OCI-LY3 (cell line): ENCODE data around the gene NEURL2.

Experiments used
- H2AFZ ChIP-seq: fragments of 200-600, 300-600 bp; shearing (Covaris generic); 2 replicates; pipeline ENCODE4 v1.6.0; 2014; ENCODE audit warnings: antibody characterized with exemption, low read depth, low read length
- H3K27ac ChIP-seq: fragments of 200-600, 300-600 bp; sonication (generic); 2 replicates; pipeline ENCODE4 v1.5.1; 2014; ENCODE audit warnings: mild to moderate bottlenecking, low read length, moderate library complexity, mixed read lengths
- H3K27me3 ChIP-seq: fragments of 200-600, 300-600 bp; sonication (generic); 2 replicates; pipeline ENCODE4 v1.6.1; 2014; ENCODE audit warnings: low read depth, low read length, mixed read lengths
- H3K36me3 ChIP-seq: fragments of 200-600, 300-600 bp; sonication (generic); replicated peaks from 2 replicates; pipeline ENCODE3; 2014; ENCODE audit warnings: low read depth, low read length, mixed read lengths
- H3K4me1 ChIP-seq: fragments of 300-600, 200-600 bp; sonication (generic); 2 replicates; pipeline ENCODE4 v1.6.1; 2014; ENCODE audit warnings: low read length, mixed read lengths
- H3K4me2 ChIP-seq: fragments of 200-600, 300-600 bp; sonication (generic); 2 replicates; pipeline ENCODE4 v1.6.1; 2014; ENCODE audit warnings: low read length, mixed read lengths
- H3K4me3 ChIP-seq: fragments of 300-600, 200-600 bp; sonication (generic); 2 replicates; pipeline ENCODE4 v1.5.1; 2014; ENCODE audit warnings: antibody characterized with exemption, mild to moderate bottlenecking, low read length, moderate library complexity
- H3K79me2 ChIP-seq: fragments of 300-600, 200-600 bp; shearing (Covaris generic); 2 replicates; pipeline ENCODE4 v1.6.1; 2014; ENCODE audit warnings: mild to moderate bottlenecking, low read length, mixed read lengths
- H3K9ac ChIP-seq: fragments of 300-600, 200-600 bp; shearing (Covaris generic); 2 replicates; pipeline ENCODE4 v1.6.0; 2014; ENCODE audit warnings: mild to moderate bottlenecking, low read length, moderate library complexity
- H3K9me3 ChIP-seq: fragments of 200-600, 300-600 bp; shearing (Covaris generic); 2 replicates; pipeline ENCODE4 v1.6.1; 2014; ENCODE audit warnings: low read length, mixed read lengths; ENCODE audit not compliant: insufficient read depth
- H4K20me1 ChIP-seq: fragments of 200-600, 300-600 bp; sonication (generic); 2 replicates; pipeline ENCODE4 v1.6.1; 2016; ENCODE audit warnings: low read length, mixed read lengths; ENCODE audit not compliant: insufficient read depth
- CTCF ChIP-seq: fragments of 200-600, 300-600 bp; sonication (generic); IDR thresholded peaks from 2 replicates; pipeline ENCODE4 v1.5.1; 2014; ENCODE audit warnings: antibody characterized with exemption, low read length, low read depth
- EZH2phosphoT487 ChIP-seq: fragments of 200-600 bp; shearing (Covaris generic); IDR thresholded peaks from 2 replicates; pipeline ENCODE4 v1.6.1; 2018; ENCODE audit warnings: antibody characterized with exemption, mixed run types, low read depth

NEURL2 gene

GRCh38 chr20:45883100-45883469 is 7.9 kb downstream of the NEURL2 start:
- peaks cover 12% of the 10 kb centered on the region; the same call in 1 of the 2 replicates for H3K4me1 ChIP-seq
- TF ChIP-seq EZH2phosphoT487, result no peak
- TF ChIP-seq CTCF, result no peak
- H3K27me3 ChIP-seq, result no peaks in the 10 kb centered on the region
- H3K27ac ChIP-seq, result no peak overlapping the region
- H3K9me3 ChIP-seq, result no peaks in the 10 kb centered on the region
- no peaks in the 10 kb centered on the region for H4K20me1 ChIP-seq
- peaks cover 24% of the 10 kb centered on the region for H3K36me3 ChIP-seq
- H3K9ac ChIP-seq, result no peak overlapping the region
- no peak overlapping the region for H3K4me2 ChIP-seq
- H3K79me2 ChIP-seq, result peaks cover 19% of the 10 kb centered on the region
- no peak overlapping the region for H2AFZ ChIP-seq
- H3K4me3 ChIP-seq, result no peak overlapping the region

GRCh38 chr20:45882469-45883099 is 8.4 kb downstream of the NEURL2 start:
- no peak for TF ChIP-seq CTCF
- TF ChIP-seq EZH2phosphoT487, result no peak
- Histone ChIP-seq H3K79me2 (peaks cover 19% of the 10 kb centered on the region), H3K9ac (no peak overlapping the region), H3K9me3 (no peaks in the 10 kb centered on the region), H3K27me3 (no peaks in the 10 kb centered on the region), H3K4me3 (no peak overlapping the region), H4K20me1 (no peaks in the 10 kb centered on the region), H3K4me1 (peaks cover 12% of the 10 kb centered on the region; the same call in 1 of the 2 replicates), H2AFZ (no peak overlapping the region), H3K4me2 (no peak overlapping the region), H3K27ac (no peak overlapping the region), H3K36me3 (peaks cover 24% of the 10 kb centered on the region)

DNA sequence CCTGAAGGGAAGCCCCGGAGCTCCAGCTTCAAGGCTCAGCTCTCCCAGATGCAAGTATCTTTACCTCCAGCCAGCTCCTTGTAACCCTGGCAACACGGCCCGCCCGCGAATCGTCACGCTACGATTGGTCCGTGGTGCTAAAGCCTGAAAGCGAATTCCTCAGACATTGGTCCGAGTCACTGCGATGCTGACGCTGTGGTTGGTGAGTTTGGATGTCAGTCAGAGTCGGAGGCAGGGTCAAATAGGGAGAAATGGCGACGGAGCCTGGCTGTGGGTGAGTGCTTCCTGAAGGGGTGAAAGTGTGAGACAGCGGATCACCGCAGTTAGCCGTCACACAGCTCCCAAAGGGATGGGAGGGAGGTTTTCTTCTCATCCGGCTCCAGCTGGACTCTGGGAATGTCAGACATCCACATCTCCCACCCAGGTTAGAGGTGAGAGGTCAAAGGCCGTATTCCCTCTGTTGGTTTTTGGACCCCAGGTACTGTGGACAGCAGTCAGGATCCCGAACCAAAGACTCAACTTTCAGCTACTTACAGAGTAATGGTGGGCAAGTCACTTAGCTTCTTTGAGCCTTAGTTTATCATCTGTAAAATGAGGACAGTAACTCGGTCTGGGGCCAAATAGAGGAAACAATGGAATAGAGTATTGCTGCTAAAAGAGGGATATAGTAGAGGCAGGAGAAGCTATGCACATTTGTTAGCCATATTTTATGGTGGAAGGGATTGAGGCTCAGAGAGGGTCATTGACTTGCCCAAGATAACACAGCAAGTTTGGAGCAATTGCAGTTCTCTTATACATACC is 9.8 kb downstream of the NEURL2 start, which contains the start of gene ZSWIM1:
ZSWIM1 (plus strand) TSS at position 240 of the 801 bp plus-strand sequence. CDS start 1,366 bp downstream, outside the sequence.
- peak within 1 kb of the TSS; percentile 83 for H2AFZ ChIP-seq
- H3K27ac ChIP-seq, result peak within 1 kb of the TSS; percentile 37

More for the DNA sequence above, 9.8 kb downstream of the NEURL2 start, which contains the start of gene ZSWIM1:
- Histone ChIP-seq H3K4me1 (peaks cover 12% of the 10 kb centered on the region; the same call in 1 of the 2 replicates), H3K36me3 (peaks cover 18% of the 10 kb centered on the region), H3K9ac (peak within 1 kb of the TSS; percentile 89), H4K20me1 (no peaks in the 10 kb centered on the region), H3K9me3 (no peaks in the 10 kb centered on the region), H3K4me2 (peak within 1 kb of the TSS; percentile 87), H3K27me3 (no peaks in the 10 kb centered on the region), H3K4me3 (peak within 1 kb of the TSS; percentile 85), H3K79me2 (peaks cover 19% of the 10 kb centered on the region)
- TF ChIP-seq EZH2phosphoT487 (no peak), CTCF (no peak)
